SK-N-SH (cell line): ENCODE results near the gene HOXB6. TPM values are rescaled to one million over a fixed set of nuclear protein-coding genes. Genes with fewer than 3 reads are reported as not detected.

Source experiments
- CTCF ChIA-PET: fragments of 300-600, 350-600 bp; formaldehyde crosslinking; extraction: SDS; loops from one replicate; lab custom pipeline; 2021; lab: Yijun Ruan, JAX
- POLR2A ChIA-PET: fragments of 350-600 bp; sonication (Branson Sonifier 250); formaldehyde crosslinking; extraction: SDS; loops from one replicate; lab custom pipeline; 2020; ENCODE audit warnings: antibody characterized with exemption, inconsistent platforms; lab: Yijun Ruan, JAX
- DNase-seq: peaks from one replicate; pipeline ENCODE4 v3.0.0; 2012
- H2AFZ ChIP-seq: fragments of 200-600 bp; sonication (generic); 2 replicates; pipeline ENCODE4 v1.8.1; 2016; ENCODE audit warnings: antibody characterized with exemption, mild to moderate bottlenecking, low read depth
- H3F3A ChIP-seq: fragments of 200-600 bp; sonication (generic); replicated peaks from 2 replicates; pipeline ENCODE3; 2016; ENCODE audit warnings: antibody characterized with exemption, mild to moderate bottlenecking; ENCODE audit not compliant: insufficient read depth
- H3K27ac ChIP-seq, 2 experiments: fragments of 200-500 bp in 1 of 2; fragments of 200-600 bp in 1 of 2; sonication (Bioruptor generic) in 1 of 2; sonication (generic), shearing (Covaris generic) in 1 of 2; 2 replicates each; pipeline versions ENCODE4 v1.5.1 to v1.6.1; 2014 to 2016; ENCODE audit warnings: low read depth in 2 of 2, inconsistent platforms in 1 of 2, low read length in 1 of 2, mild to moderate bottlenecking in 1 of 2, mixed read lengths in 1 of 2
- H3K27me3 ChIP-seq: fragments of 200-600 bp; sonication (generic), shearing (Covaris generic); 2 replicates; pipeline ENCODE4 v1.6.1; 2016; ENCODE audit warnings: mixed run types; ENCODE audit not compliant: insufficient read depth
- H3K36me3 ChIP-seq, 2 experiments: fragments of 200-500 bp in 1 of 2; fragments of 200-600 bp in 1 of 2; sonication (Bioruptor generic) in 1 of 2; sonication (generic) in 1 of 2; replicated peaks in 1 of 2; 2 replicates each; pipeline versions ENCODE3 to v1.5.1; 2014 to 2016; ENCODE audit warnings: low read length in 1 of 2, mild to moderate bottlenecking in 1 of 2; ENCODE audit not compliant: insufficient read depth in 2 of 2, control insufficient read depth in 1 of 2
- H3K4me1 ChIP-seq, 2 experiments: fragments of 200-500 bp in 1 of 2; fragments of 200-600 bp in 1 of 2; sonication (Bioruptor generic) in 1 of 2; sonication (generic), shearing (Covaris generic) in 1 of 2; 2 replicates each; pipeline versions ENCODE4 v1.5.1 to v1.6.1; 2014 to 2016; ENCODE audit warnings: low read depth in 1 of 2, low read length in 1 of 2, mixed run types in 1 of 2; ENCODE audit not compliant: insufficient read depth in 2 of 2, control insufficient read depth in 1 of 2
- H3K4me2 ChIP-seq: fragments of 200-600 bp; sonication (generic), shearing (Covaris generic); 2 replicates; pipeline ENCODE4 v1.6.1; 2017; ENCODE audit warnings: mixed run types
- H3K4me3 ChIP-seq, 2 experiments: fragments of 200-500 bp in 1 of 2; fragments of 200-600 bp in 1 of 2; sonication (Bioruptor generic) in 1 of 2; sonication (generic), shearing (Covaris generic) in 1 of 2; 2 replicates each; pipeline versions ENCODE4 v1.5.1 to v1.8.1; 2014 to 2016; ENCODE audit warnings: low read depth in 2 of 2, inconsistent platforms in 1 of 2, low read length in 1 of 2, mild to moderate bottlenecking in 1 of 2, mixed read lengths in 1 of 2, moderate library complexity in 1 of 2
- H3K79me2 ChIP-seq: fragments of 200-600 bp; sonication (generic); 2 replicates; pipeline ENCODE4 v1.8.1; 2017; ENCODE audit warnings: mild to moderate bottlenecking; ENCODE audit not compliant: insufficient read depth
- H3K9ac ChIP-seq: fragments of 200-600 bp; sonication (generic); 2 replicates; pipeline ENCODE4 v1.6.1; 2017; ENCODE audit warnings: mixed run types
- H3K9me2 ChIP-seq: fragments of 200-600 bp; sonication (generic); 2 replicates; pipeline ENCODE4 v1.6.1; 2017; ENCODE audit warnings: mixed run types
- H3K9me3 ChIP-seq: fragments of 200-600 bp; sonication (generic); 2 replicates; pipeline ENCODE4 v1.6.1; 2017; ENCODE audit warnings: mixed run types, mild to moderate bottlenecking, moderate library complexity
- H4K20me1 ChIP-seq: fragments of 200-600 bp; sonication (generic); 2 replicates; pipeline ENCODE4 v1.6.1; 2017; ENCODE audit warnings: mild to moderate bottlenecking, mixed run types; ENCODE audit not compliant: insufficient read depth
- EP300 ChIP-seq, 2 experiments: IDR thresholded peaks; 2 replicates each; pipeline versions ENCODE4 v1.4.0 to v1.6.1; 2012; ENCODE audit warnings: borderline replicate concordance in 1 of 2, low read depth in 1 of 2, low read length in 1 of 2
- FOXJ3 ChIP-seq: sonication (generic); formaldehyde crosslinking; IDR thresholded peaks from 2 replicates; pipeline ENCODE4 v1.5.1; 2020; ENCODE audit warnings: mild to moderate bottlenecking, missing genetic modification reagents
- FOXM1 ChIP-seq: IDR thresholded peaks from 2 replicates; pipeline ENCODE4 v1.4.0; 2012; ENCODE audit warnings: low read depth, mild to moderate bottlenecking
- JUND ChIP-seq: IDR thresholded peaks from 2 replicates; pipeline ENCODE4 v1.4.0; 2012
- MEF2A ChIP-seq: IDR thresholded peaks from 2 replicates; pipeline ENCODE4 v1.4.0; 2012; ENCODE audit warnings: low read depth, borderline replicate concordance
- MXI1 ChIP-seq: IDR thresholded peaks from 2 replicates; pipeline ENCODE4 v1.6.1; 2012; ENCODE audit warnings: mild to moderate bottlenecking, low read depth, low read length, improper control_type of control experiment
- POLR2AphosphoS5 ChIP-seq: IDR thresholded peaks from 2 replicates; pipeline ENCODE4 v1.6.1; 2012; ENCODE audit warnings: low read depth, low read length
- TAF1 ChIP-seq: IDR thresholded peaks from 2 replicates; pipeline ENCODE4 v1.6.1; 2012; ENCODE audit warnings: low read depth, mild to moderate bottlenecking, low read length, moderate library complexity, borderline replicate concordance
- TCF12 ChIP-seq: IDR thresholded peaks from 2 replicates; pipeline ENCODE4 v1.4.0; 2012
- WGBS: methylation state at CpG from one replicate; pipeline ENCODE4 v1.1.6; 2017; ENCODE audit warnings: low lambda C conversion rate; 5-methylcytosine and 5-hydroxymethylcytosine counted together
- polyA plus RNA-seq, 3 experiments: library from polyadenylated mRNA; depleted of rRNA; stranded (reverse); fragments of >200 nt; gene quantifications; 2 replicates each; pipeline ENCODE4 v1.2.3, GENCODE V29; 2012
- TF ChIP-seq, protein P1 (sequence below): fragments of 200-600 bp; sonication (generic); IDR thresholded peaks from 2 replicates; pipeline ENCODE4 v1.6.1; 2017; ENCODE audit warnings: antibody characterized with exemption, mild to moderate bottlenecking, moderate library complexity
- TF ChIP-seq, protein P2 (sequence below): IDR thresholded peaks from 2 replicates; pipeline ENCODE4; 2012
- TF ChIP-seq, protein P3 (sequence below): IDR thresholded peaks from 2 replicates; pipeline ENCODE4 v1.4.0; 2012; ENCODE audit warnings: low read depth, borderline replicate concordance
- TF ChIP-seq, protein P4 (sequence below): IDR thresholded peaks from 2 replicates; pipeline ENCODE4 v1.6.1; 2012; ENCODE audit warnings: mild to moderate bottlenecking, low read depth, low read length, moderate library complexity
- TF ChIP-seq, protein P5 (sequence below): IDR thresholded peaks from 2 replicates; pipeline ENCODE4 v1.4.0; 2012; ENCODE audit warnings: low read depth, borderline replicate concordance

The HOXB6 gene
- polyA plus RNA-seq, 1 of the 3 experiments (the other 2 are of a cell fraction): not detected

DNA sequence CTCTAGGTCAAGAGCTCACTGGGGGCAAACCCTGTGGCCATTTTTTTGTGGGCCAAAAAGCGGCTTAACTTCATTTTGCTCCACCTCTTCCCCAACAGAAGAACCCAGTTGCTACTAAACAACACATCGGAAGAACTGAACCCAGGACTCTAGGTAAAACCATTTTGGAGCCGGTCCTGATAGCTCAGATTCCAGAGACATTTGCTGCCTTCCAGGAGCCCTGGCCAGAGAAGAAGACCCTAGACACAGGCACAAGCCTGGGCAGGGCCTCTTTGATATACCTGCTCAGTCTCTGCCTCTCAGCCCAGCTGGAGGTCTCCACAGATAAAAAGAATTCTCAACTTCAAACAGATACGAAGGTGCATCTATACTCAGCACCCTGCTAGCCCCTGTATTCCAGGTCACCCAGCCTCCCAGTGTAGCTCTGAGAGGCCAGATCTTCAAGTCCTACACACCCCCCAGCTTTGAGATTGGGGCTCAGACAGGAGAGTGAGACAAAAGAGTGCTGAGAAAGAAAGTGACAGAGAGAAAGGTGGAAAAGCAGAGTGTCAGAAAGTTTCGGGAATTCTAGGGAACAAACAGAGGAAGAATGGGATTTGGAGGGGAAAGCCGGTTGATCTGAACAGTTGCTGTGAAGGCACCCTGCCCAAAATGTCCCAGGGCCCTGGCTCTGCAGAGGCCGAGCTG is 27.9 kb upstream of the HOXB6 start:
- Histone ChIP-seq H3K27me3 (peaks cover 100% of the 10 kb centered on the region), H3K4me1 (no peaks in the 10 kb centered on the region)
- POLR2A ChIA-PET: no interaction called here

DNA sequence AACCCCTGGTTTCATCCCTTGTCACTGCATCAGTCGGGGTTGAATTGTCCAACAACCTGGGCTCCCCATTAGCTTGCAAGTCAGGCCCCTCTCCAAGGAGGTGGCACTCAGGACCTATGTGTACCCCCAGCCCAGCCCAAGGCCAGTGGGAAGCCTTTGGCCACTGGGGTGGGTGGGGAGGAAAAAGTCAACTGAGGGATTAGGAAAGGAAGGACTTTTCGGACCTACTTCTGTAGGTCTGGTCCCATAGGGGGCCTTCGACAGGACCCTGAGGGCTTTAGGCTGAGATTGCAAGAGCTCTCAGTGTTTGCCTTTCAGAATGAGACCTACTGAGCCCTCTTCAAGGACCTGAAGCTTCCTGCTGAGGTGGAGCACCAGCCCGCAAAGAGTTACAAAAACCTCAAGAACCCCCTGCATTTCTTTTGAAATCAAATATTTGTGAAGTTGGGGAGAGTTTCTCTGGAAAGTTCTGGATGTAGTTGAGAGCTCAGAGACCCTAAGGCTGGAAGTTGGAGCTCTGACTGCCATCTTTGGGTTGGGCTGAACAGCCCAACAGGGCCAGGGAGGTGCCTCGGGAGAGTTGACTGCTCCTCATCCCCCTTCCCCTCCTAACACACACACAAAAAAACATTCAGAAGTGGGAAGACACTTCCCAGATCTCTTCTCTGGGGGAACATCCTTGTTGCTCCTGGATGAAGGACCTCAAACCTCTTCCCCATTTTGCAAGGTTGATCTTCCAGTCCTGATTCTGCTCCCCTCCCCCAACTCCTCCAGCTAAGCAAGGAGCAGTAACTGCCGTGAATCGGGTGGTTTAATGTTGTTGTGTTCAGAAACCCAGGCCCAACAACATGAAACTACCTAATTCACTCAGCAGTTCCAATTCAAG is 27.1 kb upstream of the HOXB6 start:
- Histone ChIP-seq H3K4me2 (no peak overlapping the region), H2AFZ (no peak overlapping the region), H3K4me1 (no peaks in the 10 kb centered on the region), H3K79me2 (no peaks in the 10 kb centered on the region), H4K20me1 (peaks cover 1% of the 10 kb centered on the region; the same call in 1 of the 2 replicates), H3K27me3 (peaks cover 100% of the 10 kb centered on the region), H3K36me3 (no peaks in the 10 kb centered on the region), H3K27ac (no peak overlapping the region), H3K9ac (no peak overlapping the region), H3F3A (no peaks in the 10 kb centered on the region), H3K9me3 (no peaks in the 10 kb centered on the region), H3K4me3 (no peak overlapping the region), H3K9me2 (no peaks in the 10 kb centered on the region)
- DNase-seq: no peak
- ChIA-PET POLR2A (no interaction called here), CTCF (interaction anchor here (0.6 to 2.0 kb wide), 9 partner anchors 9 to 324 kb away, joined by 3 to 16 read pairs (median 5); no protein-coding TSS in a partner anchor)
- 5% methylated on average over 7 of the region's 7 CpGs for WGBS
- TF ChIP-seq FOXM1: no peak
- TF ChIP-seq, protein P1, sequence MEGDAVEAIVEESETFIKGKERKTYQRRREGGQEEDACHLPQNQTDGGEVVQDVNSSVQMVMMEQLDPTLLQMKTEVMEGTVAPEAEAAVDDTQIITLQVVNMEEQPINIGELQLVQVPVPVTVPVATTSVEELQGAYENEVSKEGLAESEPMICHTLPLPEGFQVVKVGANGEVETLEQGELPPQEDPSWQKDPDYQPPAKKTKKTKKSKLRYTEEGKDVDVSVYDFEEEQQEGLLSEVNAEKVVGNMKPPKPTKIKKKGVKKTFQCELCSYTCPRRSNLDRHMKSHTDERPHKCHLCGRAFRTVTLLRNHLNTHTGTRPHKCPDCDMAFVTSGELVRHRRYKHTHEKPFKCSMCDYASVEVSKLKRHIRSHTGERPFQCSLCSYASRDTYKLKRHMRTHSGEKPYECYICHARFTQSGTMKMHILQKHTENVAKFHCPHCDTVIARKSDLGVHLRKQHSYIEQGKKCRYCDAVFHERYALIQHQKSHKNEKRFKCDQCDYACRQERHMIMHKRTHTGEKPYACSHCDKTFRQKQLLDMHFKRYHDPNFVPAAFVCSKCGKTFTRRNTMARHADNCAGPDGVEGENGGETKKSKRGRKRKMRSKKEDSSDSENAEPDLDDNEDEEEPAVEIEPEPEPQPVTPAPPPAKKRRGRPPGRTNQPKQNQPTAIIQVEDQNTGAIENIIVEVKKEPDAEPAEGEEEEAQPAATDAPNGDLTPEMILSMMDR: no peak
- TF ChIP-seq, protein P2, sequence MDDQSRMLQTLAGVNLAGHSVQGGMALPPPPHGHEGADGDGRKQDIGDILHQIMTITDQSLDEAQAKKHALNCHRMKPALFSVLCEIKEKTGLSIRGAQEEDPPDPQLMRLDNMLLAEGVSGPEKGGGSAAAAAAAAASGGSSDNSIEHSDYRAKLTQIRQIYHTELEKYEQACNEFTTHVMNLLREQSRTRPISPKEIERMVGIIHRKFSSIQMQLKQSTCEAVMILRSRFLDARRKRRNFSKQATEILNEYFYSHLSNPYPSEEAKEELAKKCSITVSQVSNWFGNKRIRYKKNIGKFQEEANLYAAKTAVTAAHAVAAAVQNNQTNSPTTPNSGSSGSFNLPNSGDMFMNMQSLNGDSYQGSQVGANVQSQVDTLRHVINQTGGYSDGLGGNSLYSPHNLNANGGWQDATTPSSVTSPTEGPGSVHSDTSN: no peak
- no peak for TF ChIP-seq JUND
- TF ChIP-seq, protein P3, sequence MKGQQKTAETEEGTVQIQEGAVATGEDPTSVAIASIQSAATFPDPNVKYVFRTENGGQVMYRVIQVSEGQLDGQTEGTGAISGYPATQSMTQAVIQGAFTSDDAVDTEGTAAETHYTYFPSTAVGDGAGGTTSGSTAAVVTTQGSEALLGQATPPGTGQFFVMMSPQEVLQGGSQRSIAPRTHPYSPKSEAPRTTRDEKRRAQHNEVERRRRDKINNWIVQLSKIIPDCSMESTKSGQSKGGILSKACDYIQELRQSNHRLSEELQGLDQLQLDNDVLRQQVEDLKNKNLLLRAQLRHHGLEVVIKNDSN: no peak
- no peak for TF ChIP-seq FOXJ3 (CRISPR knock-in tag)
- TF ChIP-seq EP300 (IDR thresholded peaks at IDR 0.05; ENCODE audit: borderline replicate concordance in 1 of 2, low read depth in 1 of 2, low read length in 1 of 2): no peak
- TF ChIP-seq, protein P4, sequence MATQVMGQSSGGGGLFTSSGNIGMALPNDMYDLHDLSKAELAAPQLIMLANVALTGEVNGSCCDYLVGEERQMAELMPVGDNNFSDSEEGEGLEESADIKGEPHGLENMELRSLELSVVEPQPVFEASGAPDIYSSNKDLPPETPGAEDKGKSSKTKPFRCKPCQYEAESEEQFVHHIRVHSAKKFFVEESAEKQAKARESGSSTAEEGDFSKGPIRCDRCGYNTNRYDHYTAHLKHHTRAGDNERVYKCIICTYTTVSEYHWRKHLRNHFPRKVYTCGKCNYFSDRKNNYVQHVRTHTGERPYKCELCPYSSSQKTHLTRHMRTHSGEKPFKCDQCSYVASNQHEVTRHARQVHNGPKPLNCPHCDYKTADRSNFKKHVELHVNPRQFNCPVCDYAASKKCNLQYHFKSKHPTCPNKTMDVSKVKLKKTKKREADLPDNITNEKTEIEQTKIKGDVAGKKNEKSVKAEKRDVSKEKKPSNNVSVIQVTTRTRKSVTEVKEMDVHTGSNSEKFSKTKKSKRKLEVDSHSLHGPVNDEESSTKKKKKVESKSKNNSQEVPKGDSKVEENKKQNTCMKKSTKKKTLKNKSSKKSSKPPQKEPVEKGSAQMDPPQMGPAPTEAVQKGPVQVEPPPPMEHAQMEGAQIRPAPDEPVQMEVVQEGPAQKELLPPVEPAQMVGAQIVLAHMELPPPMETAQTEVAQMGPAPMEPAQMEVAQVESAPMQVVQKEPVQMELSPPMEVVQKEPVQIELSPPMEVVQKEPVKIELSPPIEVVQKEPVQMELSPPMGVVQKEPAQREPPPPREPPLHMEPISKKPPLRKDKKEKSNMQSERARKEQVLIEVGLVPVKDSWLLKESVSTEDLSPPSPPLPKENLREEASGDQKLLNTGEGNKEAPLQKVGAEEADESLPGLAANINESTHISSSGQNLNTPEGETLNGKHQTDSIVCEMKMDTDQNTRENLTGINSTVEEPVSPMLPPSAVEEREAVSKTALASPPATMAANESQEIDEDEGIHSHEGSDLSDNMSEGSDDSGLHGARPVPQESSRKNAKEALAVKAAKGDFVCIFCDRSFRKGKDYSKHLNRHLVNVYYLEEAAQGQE: no peak
- TF ChIP-seq TCF12: no peak
- no peak for TF ChIP-seq TAF1
- no peak for TF ChIP-seq MEF2A
- TF ChIP-seq, protein P5, sequence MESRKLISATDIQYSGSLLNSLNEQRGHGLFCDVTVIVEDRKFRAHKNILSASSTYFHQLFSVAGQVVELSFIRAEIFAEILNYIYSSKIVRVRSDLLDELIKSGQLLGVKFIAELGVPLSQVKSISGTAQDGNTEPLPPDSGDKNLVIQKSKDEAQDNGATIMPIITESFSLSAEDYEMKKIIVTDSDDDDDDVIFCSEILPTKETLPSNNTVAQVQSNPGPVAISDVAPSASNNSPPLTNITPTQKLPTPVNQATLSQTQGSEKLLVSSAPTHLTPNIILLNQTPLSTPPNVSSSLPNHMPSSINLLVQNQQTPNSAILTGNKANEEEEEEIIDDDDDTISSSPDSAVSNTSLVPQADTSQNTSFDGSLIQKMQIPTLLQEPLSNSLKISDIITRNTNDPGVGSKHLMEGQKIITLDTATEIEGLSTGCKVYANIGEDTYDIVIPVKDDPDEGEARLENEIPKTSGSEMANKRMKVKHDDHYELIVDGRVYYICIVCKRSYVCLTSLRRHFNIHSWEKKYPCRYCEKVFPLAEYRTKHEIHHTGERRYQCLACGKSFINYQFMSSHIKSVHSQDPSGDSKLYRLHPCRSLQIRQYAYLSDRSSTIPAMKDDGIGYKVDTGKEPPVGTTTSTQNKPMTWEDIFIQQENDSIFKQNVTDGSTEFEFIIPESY: no peak
- TF ChIP-seq MXI1: no peak
- TF ChIP-seq POLR2AphosphoS5: no peak

More for the DNA sequence above, 27.9 kb upstream of the HOXB6 start:
- no peaks in the 10 kb centered on the region for H4K20me1 ChIP-seq
- H2AFZ ChIP-seq: no peak overlapping the region
- no peaks in the 10 kb centered on the region for H3F3A ChIP-seq
- no peaks in the 10 kb centered on the region for H3K36me3 ChIP-seq
- CTCF ChIA-PET: interaction anchor here (0.6 to 2.0 kb wide), 9 partner anchors 9 to 325 kb away, joined by 3 to 16 read pairs (median 5); no protein-coding TSS in a partner anchor
- no peak overlapping the region for H3K4me2 ChIP-seq
- no peak overlapping the region for H3K9ac ChIP-seq
- H3K9me3 ChIP-seq: no peaks in the 10 kb centered on the region
- H3K27ac ChIP-seq: no peak overlapping the region
- no peaks in the 10 kb centered on the region for H3K9me2 ChIP-seq
- H3K79me2 ChIP-seq: no peaks in the 10 kb centered on the region
- no peak overlapping the region for H3K4me3 ChIP-seq
- TF ChIP-seq POLR2AphosphoS5 (no peak), TAF1 (no peak), FOXM1 (no peak)
- no peak for DNase-seq
- 22% methylated on average over 7 of the region's 7 CpGs for WGBS
